HG03432 (cell line): ENCODE measurements around the gene ARHGAP45.

ENCODE experiments used
- ATAC-seq: cut with Tn5 transposase; IDR thresholded peaks from one replicate; pipeline ENCODE4 v1.9.1; 2021; ENCODE audit warnings: mild to moderate bottlenecking, moderate library complexity; ENCODE audit not compliant: unreplicated experiment

Gene ARHGAP45

GRCh38 chr19:1084024-1084868 lies 17.3 kb downstream of the ARHGAP45 start:
- ATAC-seq: no peak

- ATAC-seq: no peak
Observed at GRCh38 chr19:1085053-1085658, 18.2 kb downstream of the ARHGAP45 start.

DNA sequence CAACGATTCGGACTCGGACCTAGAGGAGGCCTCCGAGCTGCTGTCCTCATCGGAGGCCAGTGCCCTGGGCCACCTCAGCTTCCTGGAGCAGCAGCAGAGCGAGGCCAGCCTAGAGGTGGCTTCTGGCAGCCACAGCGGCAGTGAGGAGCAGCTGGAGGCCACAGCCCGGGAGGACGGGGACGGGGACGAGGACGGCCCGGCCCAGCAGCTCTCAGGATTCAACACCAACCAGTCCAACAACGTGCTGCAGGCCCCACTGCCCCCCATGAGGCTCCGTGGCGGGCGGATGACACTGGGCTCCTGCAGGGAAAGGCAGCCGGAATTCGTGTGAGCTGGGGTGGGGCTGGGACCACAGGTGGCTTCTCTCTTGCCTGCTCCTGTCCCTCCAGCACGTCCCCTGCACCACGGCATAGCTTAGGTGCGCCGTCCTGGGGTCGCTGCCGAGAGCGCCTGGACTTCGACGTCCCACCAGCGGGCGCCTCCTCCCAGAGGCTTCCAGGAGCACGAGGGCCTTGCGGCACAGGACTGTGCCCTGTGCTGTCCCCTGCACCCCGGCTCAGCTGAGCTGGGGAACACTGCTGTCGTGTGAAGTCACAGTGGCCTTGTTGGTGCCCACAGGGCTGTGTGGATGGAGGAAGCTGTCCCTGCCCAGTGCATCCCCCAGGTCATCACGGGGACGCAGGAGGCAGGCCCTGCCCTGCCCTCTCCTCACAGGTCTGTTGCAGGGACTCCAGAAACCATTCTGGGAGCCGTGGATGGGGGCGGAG lies 18.9 kb downstream of the ARHGAP45 start:
- no peak for ATAC-seq

DNA sequence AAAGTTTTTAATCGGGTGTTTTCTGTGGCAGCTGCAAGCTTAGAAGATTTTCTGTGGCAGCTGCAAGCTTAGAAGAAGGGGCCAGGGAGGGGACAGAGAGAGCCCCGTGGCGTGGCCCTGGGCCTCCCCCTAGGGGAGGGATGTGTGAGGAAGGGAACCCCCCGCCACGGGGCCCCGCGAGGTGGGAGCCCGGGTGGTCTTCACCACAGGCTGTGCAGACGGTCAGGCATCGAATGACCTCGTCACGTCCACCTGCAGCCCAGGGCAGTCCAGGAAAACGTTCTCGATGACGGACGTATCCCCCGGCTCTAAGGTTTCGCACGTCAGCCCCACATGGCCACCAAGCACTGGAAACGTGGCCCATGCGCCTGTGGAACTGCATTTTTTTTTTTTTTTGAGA lies 19.6 kb downstream of the ARHGAP45 start:
- no peak for ATAC-seq

DNA sequence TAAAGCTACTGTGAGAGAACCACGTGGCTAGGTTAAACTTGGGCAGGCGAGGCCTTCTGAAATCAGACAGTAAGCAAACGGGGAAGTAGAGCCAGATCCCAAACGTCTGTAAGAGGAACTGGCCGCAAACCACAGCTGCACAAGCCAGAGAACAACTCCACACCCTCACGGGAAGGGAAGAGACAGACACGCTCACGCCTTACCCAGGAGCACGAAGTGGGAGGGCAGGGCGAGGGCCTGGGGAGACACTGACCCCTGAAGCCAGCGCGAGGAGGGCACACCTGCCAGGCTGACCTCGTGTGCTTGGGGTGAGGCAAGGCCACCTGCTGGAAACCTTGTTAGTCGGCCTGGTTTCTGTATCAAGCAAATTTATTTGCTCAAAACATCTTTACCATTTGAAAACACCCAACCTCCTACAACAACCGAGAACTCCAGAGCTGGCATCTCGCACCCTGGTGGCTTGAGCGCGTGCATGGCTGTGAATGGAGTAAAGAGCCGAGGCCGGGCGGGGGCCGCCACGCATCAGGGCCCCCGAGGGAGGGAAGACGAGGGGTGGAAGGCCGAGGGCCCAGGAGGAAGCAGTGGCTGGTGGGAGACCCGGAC lies 20.9 kb downstream of the ARHGAP45 start:
- no peak for ATAC-seq

GRCh38 chr19:1088416-1089010 lies 21.5 kb downstream of the ARHGAP45 start:
- no peak for ATAC-seq

GRCh38 chr19:1089126-1089771 lies 22.3 kb downstream of the ARHGAP45 start:
- ATAC-seq: no peak

- ATAC-seq: no peak
Observed at GRCh38 chr19:1089891-1090290, 22.9 kb downstream of the ARHGAP45 start.

GRCh38 chr19:1090731-1091543 lies 24.0 kb downstream of the ARHGAP45 start:
- no peak for ATAC-seq

- no peak for ATAC-seq
Observed at GRCh38 chr19:1091544-1092175, 24.7 kb downstream of the ARHGAP45 start.

DNA sequence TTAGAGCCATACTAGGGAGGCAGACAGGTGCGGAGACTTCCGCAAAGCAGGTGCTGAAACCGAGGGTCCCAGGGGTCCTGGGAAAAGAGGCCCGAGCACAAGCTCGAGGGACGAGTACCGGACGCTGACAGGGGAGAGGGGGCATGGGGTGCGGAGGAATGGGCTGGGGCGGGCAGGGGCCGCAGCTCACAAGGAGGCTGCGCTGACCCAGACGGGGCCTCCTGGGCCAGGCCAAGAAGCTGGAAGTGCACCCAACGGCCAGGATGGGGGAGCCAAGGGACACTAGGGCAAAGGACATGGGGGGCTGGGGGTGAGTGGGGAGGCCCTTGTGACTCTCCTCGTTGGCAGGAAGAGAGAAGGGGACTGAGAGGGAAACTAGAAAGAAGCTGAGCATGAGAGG lies 26.4 kb downstream of the ARHGAP45 start:
- no peak for ATAC-seq

- no peak for ATAC-seq
Observed at GRCh38 chr19:1093811-1094553, 27.0 kb downstream of the ARHGAP45 start.

GRCh38 chr19:1094655-1094977 lies 27.6 kb downstream of the ARHGAP45 start:
- ATAC-seq: no peak

DNA sequence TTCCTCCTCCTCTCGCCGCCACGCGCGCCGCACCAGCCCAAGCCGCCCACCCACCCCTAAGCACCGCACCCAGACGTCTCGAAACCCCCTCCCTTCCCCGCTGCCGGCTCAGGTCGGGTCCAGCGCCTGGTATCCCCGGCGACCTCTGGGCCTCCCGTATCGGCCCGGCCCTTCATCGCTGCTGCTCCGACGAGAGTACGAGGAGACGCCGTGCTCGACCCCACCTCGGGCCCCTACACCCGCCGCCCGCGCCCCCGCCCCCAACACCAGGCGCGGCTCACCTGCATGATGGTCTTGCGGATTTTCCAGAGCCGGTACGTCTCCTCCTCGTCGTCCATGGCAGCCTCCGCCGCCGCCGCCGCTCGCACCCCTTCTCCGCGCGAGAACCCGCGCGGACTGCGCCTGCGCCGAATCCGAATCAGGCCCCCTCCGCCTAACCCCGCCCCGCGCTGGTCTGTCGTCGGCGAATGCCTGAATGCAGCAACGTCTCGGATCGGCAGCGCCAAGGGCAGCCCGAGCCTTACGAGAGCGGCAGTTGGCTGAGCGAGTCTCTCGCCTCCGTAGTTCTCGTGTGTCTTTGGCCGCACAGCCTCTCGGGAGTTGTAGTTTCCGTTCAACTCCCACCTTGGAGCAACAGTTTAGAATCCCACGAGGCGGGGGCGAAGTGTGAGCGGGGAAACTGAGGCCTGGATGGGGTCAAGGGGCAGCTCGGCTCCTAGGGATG lies 28.2 kb downstream of the ARHGAP45 start, which contains the start of gene POLR2E:
TSS of gene POLR2E (minus strand) at position 398 of the 724 bp plus-strand sequence. CDS start at position 338, 60 bp downstream.
- ATAC-seq: peak; percentile 83

DNA sequence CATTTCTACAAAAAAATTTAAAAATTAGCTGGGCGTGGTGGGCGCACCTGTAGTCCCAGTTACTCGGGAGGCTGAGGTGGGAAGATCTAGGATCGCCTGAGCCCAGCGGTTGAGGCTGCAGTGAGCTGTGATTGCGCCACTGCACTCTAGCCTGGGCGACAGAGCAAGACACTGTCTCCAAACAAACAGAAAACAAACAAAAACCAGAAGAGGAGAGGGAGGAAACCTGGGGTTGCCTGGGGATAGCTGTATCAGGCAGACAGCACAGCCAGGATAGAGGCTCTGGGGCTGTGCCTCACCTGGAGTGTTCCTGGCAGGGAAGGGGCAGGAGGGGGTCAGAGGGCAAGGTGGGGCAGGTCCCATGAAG lies 30.8 kb downstream of the ARHGAP45 start:
- no peak for ATAC-seq

- no peak for ATAC-seq
Observed at GRCh38 chr19:1098177-1099051, 31.4 kb downstream of the ARHGAP45 start.

- no peak for ATAC-seq
Observed at GRCh38 chr19:1101337-1101698, 34.4 kb downstream of the ARHGAP45 start.
